ENCODE measurements around the gene EPO.
"Not testable (repeated sequence)": the region's sequence is repeated elsewhere in the genome, so short reads cannot be mapped to it uniquely, and the experiment has no call there.

EPO gene

DNA sequence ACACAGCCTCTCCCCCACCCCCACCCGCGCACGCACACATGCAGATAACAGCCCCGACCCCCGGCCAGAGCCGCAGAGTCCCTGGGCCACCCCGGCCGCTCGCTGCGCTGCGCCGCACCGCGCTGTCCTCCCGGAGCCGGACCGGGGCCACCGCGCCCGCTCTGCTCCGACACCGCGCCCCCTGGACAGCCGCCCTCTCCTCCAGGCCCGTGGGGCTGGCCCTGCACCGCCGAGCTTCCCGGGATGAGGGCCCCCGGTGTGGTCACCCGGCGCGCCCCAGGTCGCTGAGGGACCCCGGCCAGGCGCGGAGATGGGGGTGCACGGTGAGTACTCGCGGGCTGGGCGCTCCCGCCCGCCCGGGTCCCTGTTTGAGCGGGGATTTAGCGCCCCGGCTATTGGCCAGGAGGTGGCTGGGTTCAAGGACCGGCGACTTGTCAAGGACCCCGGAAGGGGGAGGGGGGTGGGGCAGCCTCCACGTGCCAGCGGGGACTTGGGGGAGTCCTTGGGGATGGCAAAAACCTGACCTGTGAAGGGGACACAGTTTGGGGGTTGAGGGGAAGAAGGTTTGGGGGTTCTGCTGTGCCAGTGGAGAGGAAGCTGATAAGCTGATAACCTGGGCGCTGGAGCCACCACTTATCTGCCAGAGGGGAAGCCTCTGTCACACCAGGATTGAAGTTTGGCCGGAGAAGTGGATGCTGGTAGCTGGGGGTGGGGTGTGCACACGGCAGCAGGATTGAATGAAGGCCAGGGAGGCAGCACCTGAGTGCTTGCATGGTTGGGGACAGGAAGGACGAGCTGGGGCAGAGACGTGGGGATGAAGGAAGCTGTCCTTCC is 620 bp downstream of the EPO start:
- DNase-seq, result peak; percentile 59
- TF ChIP-seq, protein P1, sequence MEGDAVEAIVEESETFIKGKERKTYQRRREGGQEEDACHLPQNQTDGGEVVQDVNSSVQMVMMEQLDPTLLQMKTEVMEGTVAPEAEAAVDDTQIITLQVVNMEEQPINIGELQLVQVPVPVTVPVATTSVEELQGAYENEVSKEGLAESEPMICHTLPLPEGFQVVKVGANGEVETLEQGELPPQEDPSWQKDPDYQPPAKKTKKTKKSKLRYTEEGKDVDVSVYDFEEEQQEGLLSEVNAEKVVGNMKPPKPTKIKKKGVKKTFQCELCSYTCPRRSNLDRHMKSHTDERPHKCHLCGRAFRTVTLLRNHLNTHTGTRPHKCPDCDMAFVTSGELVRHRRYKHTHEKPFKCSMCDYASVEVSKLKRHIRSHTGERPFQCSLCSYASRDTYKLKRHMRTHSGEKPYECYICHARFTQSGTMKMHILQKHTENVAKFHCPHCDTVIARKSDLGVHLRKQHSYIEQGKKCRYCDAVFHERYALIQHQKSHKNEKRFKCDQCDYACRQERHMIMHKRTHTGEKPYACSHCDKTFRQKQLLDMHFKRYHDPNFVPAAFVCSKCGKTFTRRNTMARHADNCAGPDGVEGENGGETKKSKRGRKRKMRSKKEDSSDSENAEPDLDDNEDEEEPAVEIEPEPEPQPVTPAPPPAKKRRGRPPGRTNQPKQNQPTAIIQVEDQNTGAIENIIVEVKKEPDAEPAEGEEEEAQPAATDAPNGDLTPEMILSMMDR (IDR thresholded peaks at IDR 0.05), result no peak
- H3K9me3 Mint-ChIP-seq, result peaks cover 25% of the 10 kb centered on the region
- H3K4me3 Mint-ChIP-seq, result peak overlapping the region; percentile 70
- no peak overlapping the region for H3K27ac Mint-ChIP-seq
- H3K27me3 Mint-ChIP-seq (ENCODE audit: low read depth, poor library complexity), result peaks cover 92% of the 10 kb centered on the region
- peaks cover 19% of the 10 kb centered on the region for H3K4me1 Mint-ChIP-seq
- H3K36me3 Mint-ChIP-seq (ENCODE audit: low read depth), result peaks cover 9% of the 10 kb centered on the region

DNA sequence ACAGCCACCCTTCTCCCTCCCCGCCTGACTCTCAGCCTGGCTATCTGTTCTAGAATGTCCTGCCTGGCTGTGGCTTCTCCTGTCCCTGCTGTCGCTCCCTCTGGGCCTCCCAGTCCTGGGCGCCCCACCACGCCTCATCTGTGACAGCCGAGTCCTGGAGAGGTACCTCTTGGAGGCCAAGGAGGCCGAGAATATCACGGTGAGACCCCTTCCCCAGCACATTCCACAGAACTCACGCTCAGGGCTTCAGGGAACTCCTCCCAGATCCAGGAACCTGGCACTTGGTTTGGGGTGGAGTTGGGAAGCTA is 1.2 kb downstream of the EPO start:
- Mint-ChIP-seq H3K9me3 (peaks cover 25% of the 10 kb centered on the region), H3K4me3 (peak overlapping the region; percentile 55), H3K27ac (no peak overlapping the region), H3K36me3 (ENCODE audit: low read depth) (peaks cover 9% of the 10 kb centered on the region), H3K4me1 (peaks cover 19% of the 10 kb centered on the region), H3K27me3 (ENCODE audit: low read depth, poor library complexity) (peaks cover 94% of the 10 kb centered on the region)
- no peak for DNase-seq
- TF ChIP-seq, protein P1 (IDR thresholded peaks at IDR 0.05), result no peak

DNA sequence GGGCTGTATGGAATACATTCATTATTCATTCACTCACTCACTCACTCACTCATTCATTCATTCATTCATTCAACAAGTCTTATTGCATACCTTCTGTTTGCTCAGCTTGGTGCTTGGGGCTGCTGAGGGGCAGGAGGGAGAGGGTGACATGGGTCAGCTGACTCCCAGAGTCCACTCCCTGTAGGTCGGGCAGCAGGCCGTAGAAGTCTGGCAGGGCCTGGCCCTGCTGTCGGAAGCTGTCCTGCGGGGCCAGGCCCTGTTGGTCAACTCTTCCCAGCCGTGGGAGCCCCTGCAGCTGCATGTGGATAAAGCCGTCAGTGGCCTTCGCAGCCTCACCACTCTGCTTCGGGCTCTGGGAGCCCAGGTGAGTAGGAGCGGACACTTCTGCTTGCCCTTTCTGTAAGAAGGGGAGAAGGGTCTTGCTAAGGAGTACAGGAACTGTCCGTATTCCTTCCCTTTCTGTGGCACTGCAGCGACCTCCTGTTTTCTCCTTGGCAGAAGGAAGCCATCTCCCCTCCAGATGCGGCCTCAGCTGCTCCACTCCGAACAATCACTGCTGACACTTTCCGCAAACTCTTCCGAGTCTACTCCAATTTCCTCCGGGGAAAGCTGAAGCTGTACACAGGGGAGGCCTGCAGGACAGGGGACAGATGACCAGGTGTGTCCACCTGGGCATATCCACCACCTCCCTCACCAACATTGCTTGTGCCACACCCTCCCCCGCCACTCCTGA is 2.4 kb downstream of the EPO start:
- H3K9me3 Mint-ChIP-seq, result peaks cover 23% of the 10 kb centered on the region
- DNase-seq, result no peak
- H3K36me3 Mint-ChIP-seq (ENCODE audit: low read depth), result peaks cover 9% of the 10 kb centered on the region
- H3K4me1 Mint-ChIP-seq, result peaks cover 19% of the 10 kb centered on the region
- peak overlapping the region; percentile 49 for H3K4me3 Mint-ChIP-seq
- no peak overlapping the region for H3K27ac Mint-ChIP-seq
- peaks cover 94% of the 10 kb centered on the region for H3K27me3 Mint-ChIP-seq (ENCODE audit: low read depth, poor library complexity)
- TF ChIP-seq, protein P1 (IDR thresholded peaks at IDR 0.05), result no peak

DNA sequence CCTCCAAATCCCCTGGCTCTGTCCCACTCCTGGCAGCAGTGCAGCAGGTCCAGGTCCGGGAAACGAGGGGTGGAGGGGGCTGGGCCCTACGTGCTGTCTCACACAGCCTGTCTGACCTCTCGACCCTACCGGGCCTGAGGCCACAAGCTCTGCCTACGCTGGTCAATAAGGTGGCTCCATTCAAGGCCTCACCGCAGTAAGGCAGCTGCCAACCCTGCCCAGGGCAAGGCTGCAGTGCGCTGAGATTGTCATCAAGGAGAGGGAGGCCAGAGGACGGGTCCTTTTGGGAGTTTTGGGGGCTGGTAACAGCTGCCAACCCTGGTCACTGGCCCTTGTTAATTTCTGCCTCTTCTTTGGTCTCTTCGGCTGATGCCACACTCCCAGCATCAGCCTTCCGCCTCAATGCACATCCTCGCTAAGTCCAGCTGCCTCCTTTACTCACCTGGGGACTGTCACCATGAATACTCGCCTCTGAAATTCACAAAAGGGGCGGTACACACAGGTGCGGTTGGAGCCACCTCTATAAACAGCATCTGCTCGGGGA is 3.5 kb downstream of the EPO start:
- no peak overlapping the region for H3K27ac Mint-ChIP-seq
- peaks cover 93% of the 10 kb centered on the region for H3K27me3 Mint-ChIP-seq (ENCODE audit: low read depth, poor library complexity)
- TF ChIP-seq, protein P1 (IDR thresholded peaks at IDR 0.05), result no peak

DNA sequence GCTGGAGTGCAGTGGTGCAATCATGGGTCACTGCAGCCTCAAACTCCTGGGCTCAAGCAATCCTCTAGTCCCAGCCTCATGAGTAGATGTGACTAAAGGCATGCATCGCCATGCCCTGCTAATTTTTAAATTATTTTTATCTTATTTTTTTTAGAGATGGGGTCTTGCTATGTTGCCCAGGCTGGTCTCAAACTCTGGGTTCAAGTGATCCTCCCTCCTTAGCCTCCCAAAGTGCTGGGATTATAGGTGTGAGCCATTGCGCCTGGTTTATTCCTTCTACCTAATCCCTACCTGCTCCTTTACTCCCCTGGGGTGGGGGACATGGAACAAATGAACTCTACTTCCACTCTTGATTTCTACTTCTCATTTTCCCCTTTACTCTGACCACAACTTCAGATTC is 4.1 kb downstream of the EPO start:
- peaks cover 92% of the 10 kb centered on the region for H3K27me3 Mint-ChIP-seq (ENCODE audit: low read depth, poor library complexity)
- DNase-seq; H3K9me3 Mint-ChIP-seq; H3K36me3 Mint-ChIP-seq (ENCODE audit: low read depth); H3K4me3 Mint-ChIP-seq; H3K27ac Mint-ChIP-seq: not testable (repeated sequence)
- peaks cover 19% of the 10 kb centered on the region for H3K4me1 Mint-ChIP-seq

More for the DNA sequence above, 3.5 kb downstream of the EPO start:
- Mint-ChIP-seq H3K36me3 (ENCODE audit: low read depth) (peaks cover 5% of the 10 kb centered on the region), H3K4me1 (peaks cover 19% of the 10 kb centered on the region), H3K4me3 (no peak overlapping the region), H3K9me3 (peaks cover 11% of the 10 kb centered on the region)
- DNase-seq, result no peak

DNA sequence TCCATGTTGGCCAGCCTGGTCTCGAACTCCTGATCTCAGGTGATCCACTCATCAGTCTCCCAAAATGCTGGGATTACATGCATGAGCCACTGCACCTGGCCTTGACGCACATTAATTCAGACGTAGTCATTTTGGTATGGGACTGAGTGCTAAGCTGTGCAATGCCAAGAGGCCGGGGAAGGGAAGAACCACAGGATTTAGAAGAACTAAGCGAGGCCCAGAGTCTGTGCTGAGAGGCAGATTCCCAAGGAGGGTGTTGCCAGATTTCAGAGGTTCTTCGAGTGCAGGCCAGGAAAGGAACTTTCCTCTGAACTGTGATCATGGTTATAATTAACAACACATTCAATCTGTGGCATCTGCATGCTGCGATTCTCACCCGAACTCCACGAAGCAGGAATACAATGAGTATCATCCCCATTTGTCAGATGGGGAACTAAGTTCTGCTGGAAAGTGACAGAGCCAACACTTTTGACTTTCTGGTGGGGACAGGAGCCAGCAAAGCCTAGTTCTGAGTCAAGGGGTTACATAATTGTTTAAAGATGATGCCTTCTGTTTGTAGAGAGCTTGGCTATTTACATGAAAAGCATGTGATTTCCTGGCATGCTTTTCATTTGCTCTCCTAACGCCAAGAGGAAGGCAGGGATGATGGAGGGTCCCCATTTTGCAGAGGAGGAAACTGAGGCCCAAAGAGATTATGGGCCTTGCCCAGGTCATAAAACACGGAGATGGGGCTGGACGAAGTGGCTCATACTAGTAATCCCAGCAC is 6.9 kb downstream of the EPO start:
- Mint-ChIP-seq H3K9me3 (no peaks in the 10 kb centered on the region), H3K36me3 (ENCODE audit: low read depth) (no peaks in the 10 kb centered on the region), H3K27ac (no peak overlapping the region), H3K27me3 (ENCODE audit: low read depth, poor library complexity) (peaks cover 76% of the 10 kb centered on the region), H3K4me1 (peaks cover 11% of the 10 kb centered on the region), H3K4me3 (no peak overlapping the region)
- no peak for DNase-seq
- TF ChIP-seq, protein P1 (IDR thresholded peaks at IDR 0.05), result no peak
